Liver (tissue), 3 donors: ENCODE data around the gene PEX6.

Experiments
- CTCF ChIP-seq: fragments of 150-350 bp; IDR thresholded peaks from 2 replicates; pipeline ENCODE4 v1.5.1; 2017; ENCODE audit warnings: improper control_type of control experiment, low read depth, low read length; ENCODE audit not compliant: missing input control
- FOXA1 ChIP-seq: IDR thresholded peaks from 2 replicates; pipeline ENCODE4 v1.6.1; 2016; ENCODE audit warnings: antibody characterized with exemption
- GABPA ChIP-seq, 2 donors: IDR thresholded peaks in 1 of 2; conservative IDR thresholded peaks in 1 of 2; 2 replicates each; pipeline ENCODE4 v1.6.1; 2016; ENCODE audit warnings: antibody characterized with exemption in 2 of 2, mild to moderate bottlenecking in 1 of 2, moderate library complexity in 1 of 2
- JUND ChIP-seq, 2 donors: IDR thresholded peaks; 2 replicates each; pipeline ENCODE4 v1.6.1; 2016; ENCODE audit warnings: antibody characterized with exemption in 2 of 2
- MAX ChIP-seq: IDR thresholded peaks from 2 replicates; pipeline ENCODE4 v1.6.1; 2016; ENCODE audit warnings: antibody characterized with exemption
- RAD21 ChIP-seq, 2 donors: IDR thresholded peaks; 2 replicates each; pipeline ENCODE4 v1.6.1; 2016; ENCODE audit warnings: antibody characterized with exemption in 2 of 2, mild to moderate bottlenecking in 2 of 2
- REST ChIP-seq: IDR thresholded peaks from 2 replicates; pipeline ENCODE4 v1.6.1; 2016; ENCODE audit warnings: antibody characterized with exemption, mild to moderate bottlenecking
- TAF1 ChIP-seq: conservative IDR thresholded peaks from 2 replicates; pipeline ENCODE4 v1.6.1; 2016; ENCODE audit warnings: antibody characterized with exemption, mild to moderate bottlenecking
- YY1 ChIP-seq: IDR thresholded peaks from 2 replicates; pipeline ENCODE4 v1.6.1; 2016; ENCODE audit warnings: antibody characterized with exemption, mild to moderate bottlenecking
- donor health status: healthy.
- donor health status: healthy.

- TF ChIP-seq FOXA1 (no peak), CTCF (no peak), MAX (no peak), YY1 (no peak), RAD21 (IDR thresholded peaks at IDR 0.05) (no peak), TAF1 (no peak), REST (no peak), GABPA (IDR thresholded peaks at IDR 0.05 in 1 of 2, conservative IDR thresholded peaks at IDR 0.05 in 1 of 2) (no peak), JUND (IDR thresholded peaks at IDR 0.05) (no peak)
These were observed 2.9 kb upstream of the PEX6 start for GRCh38 chr6:42981836-42982235.
